SH-SY5Y (cell line): Measurements from ENCODE around the gene ERI2.

Experiments
- GATA2 ChIP-seq: IDR thresholded peaks from 2 replicates; pipeline ENCODE4 v1.6.1; 2011; ENCODE audit warnings: mild to moderate bottlenecking, low read depth, low read length
- GATA3 ChIP-seq: IDR thresholded peaks from 2 replicates; pipeline ENCODE4 v1.6.1; 2011; ENCODE audit warnings: low read depth, mild to moderate bottlenecking, low read length, moderate library complexity

ERI2 gene

GRCh38 chr16:20833086-20833485, 26.8 kb upstream of the ERI2 start:
- TF ChIP-seq GATA3 (no peak), GATA2 (no peak)

GRCh38 chr16:20830372-20830771, 24.1 kb upstream of the ERI2 start:
- no peak for TF ChIP-seq GATA3
- TF ChIP-seq GATA2, result no peak

GRCh38 chr16:20829536-20829935, 23.3 kb upstream of the ERI2 start:
- TF ChIP-seq GATA2 (no peak), GATA3 (no peak)

- TF ChIP-seq GATA2, result no peak
- TF ChIP-seq GATA3, result no peak
Observed at GRCh38 chr16:20826039-20826566, 19.8 kb upstream of the ERI2 start.

GRCh38 chr16:20822521-20823325, 16.5 kb upstream of the ERI2 start:
- no peak for TF ChIP-seq GATA2
- no peak for TF ChIP-seq GATA3

GRCh38 chr16:20821682-20822081, 15.4 kb upstream of the ERI2 start:
- no peak for TF ChIP-seq GATA3

- no peak for TF ChIP-seq GATA3
- no peak for TF ChIP-seq GATA2
Observed at GRCh38 chr16:20818929-20819585, 12.8 kb upstream of the ERI2 start.

- no peak; the same call in 1 of the 2 replicates for TF ChIP-seq GATA2
- no peak for TF ChIP-seq GATA3
Observed at GRCh38 chr16:20814784-20815183, 8.5 kb upstream of the ERI2 start.

GRCh38 chr16:20812510-20812909, 6.2 kb upstream of the ERI2 start:
- no peak for TF ChIP-seq GATA3
- no peak for TF ChIP-seq GATA2

- TF ChIP-seq GATA2, result no peak
- TF ChIP-seq GATA3, result no peak
Observed at GRCh38 chr16:20811889-20812439, 5.7 kb upstream of the ERI2 start.

- TF ChIP-seq GATA3 (no peak), GATA2 (no peak)
Observed at GRCh38 chr16:20807862-20808261, 1.6 kb upstream of the ERI2 start.

- no peak for TF ChIP-seq GATA3
- TF ChIP-seq GATA2, result no peak
Observed at GRCh38 chr16:20803561-20804214, 2.6 kb downstream of the ERI2 start.

- TF ChIP-seq GATA2, result no peak
- TF ChIP-seq GATA3, result no peak
Observed at GRCh38 chr16:20803192-20803560, 3.1 kb downstream of the ERI2 start.

- no peak for TF ChIP-seq GATA2
Observed at GRCh38 chr16:20801278-20801677, 5.0 kb downstream of the ERI2 start.
